ENCODE data around the gene SEC24D.
"Not testable (repeated sequence)": the region's sequence is repeated elsewhere in the genome, so short reads cannot be mapped to it uniquely, and the experiment has no call there.

The SEC24D gene

DNA sequence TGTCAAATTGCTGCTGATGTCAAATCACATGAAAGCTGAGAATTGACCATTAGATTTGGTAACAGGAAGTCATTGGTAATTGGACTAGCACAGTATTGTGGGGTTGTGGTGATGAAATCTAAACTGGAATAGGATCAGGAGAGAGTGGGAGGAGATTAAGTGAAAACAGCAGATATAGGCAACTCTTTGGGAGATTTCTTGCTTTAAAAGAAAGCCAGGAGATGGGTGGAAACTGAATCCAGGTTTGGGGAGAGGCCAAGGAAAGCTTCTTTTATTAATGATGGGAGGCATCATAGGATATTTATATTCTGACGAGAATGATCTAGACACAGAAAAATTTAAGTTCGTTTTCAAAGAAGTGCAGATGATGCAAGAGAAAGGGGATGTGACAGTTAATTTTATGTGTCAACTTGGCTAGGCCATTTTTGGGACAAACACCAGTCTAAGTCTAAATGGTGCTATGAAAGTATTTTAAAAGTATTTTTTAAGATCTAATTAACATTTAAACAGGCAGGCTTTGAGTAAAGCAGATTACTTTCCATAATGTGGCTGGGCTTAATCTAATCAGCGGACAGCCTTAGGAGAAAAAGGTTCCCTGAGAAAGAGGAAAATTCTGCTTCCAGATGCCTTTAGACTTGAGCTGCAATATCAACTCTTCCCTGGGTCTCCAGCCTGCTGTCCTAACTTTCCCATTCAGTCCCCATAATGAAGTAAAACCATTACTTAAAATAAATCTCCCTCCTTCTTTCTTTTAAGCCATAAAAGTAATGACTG, 24.7 kb downstream of the SEC24D start:
- H3K9ac ChIP-seq, result no peak overlapping the region
- no peak overlapping the region for H3K4me3 ChIP-seq
- H3K27me3 ChIP-seq, result no peaks in the 10 kb centered on the region
- TF ChIP-seq Cebpa-rat (IDR thresholded peaks at IDR 0.05), result no peak
- peaks cover 0 to 57% (median 0%) of the 10 kb centered on the region in 11 experiments; a peak in 7 of 22 replicates for H4K20me1 ChIP-seq
- H3K9me3 ChIP-seq (replicated peaks in 1 of 11), result no peaks in the 10 kb centered on the region
- peaks cover 0 to 13% (median 0%) of the 10 kb centered on the region in 10 experiments; a peak in 4 of 20 replicates for H3K4me1 ChIP-seq
- H3K36me3 ChIP-seq, result peaks cover 82 to 100% (median 98%) of the 10 kb centered on the region in 11 experiments
- H3K27ac ChIP-seq, result peak overlapping the region in 4 of 11 experiments; percentile 2 to 29 (median 9); a peak in 3 of 22 replicates
- H3K4me2 ChIP-seq, result peak overlapping the region in 1 of 11 experiments; percentile 29; a peak in 2 of 22 replicates

DNA sequence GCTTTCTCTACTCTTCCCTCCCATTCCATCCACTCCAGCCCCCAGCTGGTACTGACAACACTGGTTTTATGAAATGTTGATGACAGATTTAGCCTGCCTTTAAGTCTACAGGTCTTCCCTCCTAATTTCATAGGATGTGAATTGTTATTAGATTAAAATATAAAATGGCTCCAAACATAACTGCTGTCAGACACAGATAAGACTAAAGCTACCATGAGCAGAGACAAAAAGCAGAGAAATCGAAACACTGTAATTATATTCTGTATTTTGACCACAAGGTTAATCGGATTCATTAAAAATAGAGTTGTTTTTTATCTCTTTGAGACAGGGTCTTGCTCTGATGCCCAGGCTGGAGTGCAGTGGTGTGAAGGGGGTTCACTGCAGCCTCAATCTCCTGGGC, 28.3 kb downstream of the SEC24D start:
- no peak overlapping the region for H3K27ac ChIP-seq
- peaks cover 0 to 13% (median 0%) of the 10 kb centered on the region in 10 experiments; a peak in 4 of 20 replicates for H3K4me1 ChIP-seq
- peaks cover 0 to 51% (median 0%) of the 10 kb centered on the region in 11 experiments; a peak in 4 of 22 replicates for H4K20me1 ChIP-seq
- H3K4me2 ChIP-seq, result no peak overlapping the region
- no peak overlapping the region for H3K4me3 ChIP-seq
- H3K9me3 ChIP-seq (replicated peaks in 1 of 11), result no peaks in the 10 kb centered on the region
- no peak overlapping the region for H3K9ac ChIP-seq
- peaks cover 68 to 100% (median 96%) of the 10 kb centered on the region in 11 experiments for H3K36me3 ChIP-seq
- no peaks in the 10 kb centered on the region for H3K27me3 ChIP-seq
- no peak for TF ChIP-seq Cebpa-rat (IDR thresholded peaks at IDR 0.05)

DNA sequence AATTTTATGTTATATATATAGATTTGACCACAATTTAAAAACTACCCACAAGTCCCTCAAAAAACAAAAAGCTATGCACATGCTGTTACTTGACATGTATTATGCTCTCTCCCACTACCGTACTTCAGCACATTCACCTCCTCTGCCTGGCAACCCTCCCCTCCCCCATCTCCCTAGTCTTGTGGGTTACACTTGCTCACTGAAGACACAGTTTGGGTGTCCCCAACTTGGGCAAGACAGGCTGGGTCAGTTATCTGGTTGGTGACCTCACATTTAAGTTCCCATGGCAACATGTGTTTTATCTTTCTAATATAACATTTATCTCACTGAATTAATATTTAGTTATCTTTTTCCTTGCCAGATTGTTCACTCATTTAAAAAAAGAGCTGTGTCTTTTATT, 32.7 kb downstream of the SEC24D start:
- H3K9me3 ChIP-seq (replicated peaks in 1 of 11), result no peaks in the 10 kb centered on the region
- peaks cover 69 to 100% (median 81%) of the 10 kb centered on the region in 11 experiments for H3K36me3 ChIP-seq
- no peak for TF ChIP-seq Cebpa-rat (IDR thresholded peaks at IDR 0.05)
- H3K4me2 ChIP-seq, result no peak overlapping the region
- H3K9ac ChIP-seq, result no peak overlapping the region
- no peaks in the 10 kb centered on the region for H3K27me3 ChIP-seq
- peaks cover 0 to 55% (median 0%) of the 10 kb centered on the region in 11 experiments; a peak in 4 of 22 replicates for H4K20me1 ChIP-seq
- no peak overlapping the region for H3K27ac ChIP-seq
- no peak overlapping the region for H3K4me3 ChIP-seq
- H3K4me1 ChIP-seq, result no peaks in the 10 kb centered on the region

DNA sequence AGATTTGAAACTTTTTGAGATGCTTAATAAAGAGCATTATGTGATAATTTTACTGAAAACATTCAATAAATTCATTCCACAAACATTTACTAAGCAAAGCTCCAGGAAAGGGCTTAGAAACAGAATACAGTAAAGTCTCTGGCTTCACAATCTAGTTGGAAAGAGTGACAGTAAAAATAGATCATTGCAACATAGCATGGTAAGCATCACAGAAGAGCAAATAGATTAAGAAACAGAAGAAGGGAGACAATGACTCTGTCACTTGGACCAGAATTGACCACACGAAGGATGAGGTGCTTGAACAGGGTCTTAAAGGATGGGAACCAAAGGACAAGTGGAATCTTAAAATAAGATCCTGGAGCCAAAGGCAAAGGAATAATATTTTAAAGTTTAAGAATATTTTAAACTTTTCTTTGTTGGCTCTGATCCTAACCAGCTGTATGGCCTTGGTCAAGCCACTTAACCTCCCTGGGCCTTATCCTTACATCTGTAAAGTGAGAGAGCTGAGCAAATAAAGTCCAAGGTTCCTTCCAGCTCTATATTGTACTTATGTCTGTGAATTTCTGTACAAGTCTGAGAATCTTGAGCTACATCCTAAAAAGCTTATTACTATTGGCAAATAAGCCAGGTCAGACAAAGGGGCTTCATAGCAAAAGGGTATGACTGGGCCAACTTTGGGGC, 33.9 kb downstream of the SEC24D start:
- H3K4me1 ChIP-seq, result no peaks in the 10 kb centered on the region

DNA sequence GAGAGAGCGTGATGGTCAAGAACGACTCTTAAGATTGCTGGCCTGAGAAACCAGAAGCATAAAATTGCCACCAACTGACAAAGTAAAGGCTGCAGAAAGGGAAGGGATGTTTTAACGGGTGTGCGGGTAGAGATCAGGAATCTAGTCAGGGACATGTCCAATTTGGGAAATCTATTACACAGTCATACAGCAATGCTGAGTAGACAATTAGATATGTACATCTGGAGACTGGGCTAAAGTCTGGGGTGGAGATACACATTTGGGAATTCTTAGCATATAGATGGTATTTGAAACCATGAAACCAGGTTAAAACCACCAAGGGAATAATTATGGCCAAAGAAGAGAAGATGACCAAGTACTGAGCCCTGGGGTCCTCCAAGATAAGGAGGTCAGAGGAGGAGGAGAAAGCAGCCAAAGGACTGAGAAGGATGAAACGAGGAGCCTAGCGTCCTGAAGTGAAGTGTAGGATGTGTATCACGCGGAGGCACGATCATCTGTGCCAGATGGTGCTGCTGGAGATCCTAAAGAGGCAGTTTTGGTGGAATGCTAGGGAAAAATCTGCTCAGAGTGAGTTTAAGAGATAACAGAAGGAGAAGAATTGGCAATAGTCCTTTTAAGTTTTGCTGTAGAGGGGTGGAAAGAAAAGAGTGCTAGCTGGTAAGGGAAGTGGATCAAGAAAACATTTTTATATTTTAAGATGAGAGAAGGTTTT, 36.5 kb downstream of the SEC24D start:
- H3K27ac ChIP-seq, result no peak overlapping the region
- peaks cover 0 to 44% (median 0%) of the 10 kb centered on the region in 11 experiments; a peak in 4 of 22 replicates for H4K20me1 ChIP-seq
- H3K36me3 ChIP-seq, result peaks cover 64 to 99% (median 75%) of the 10 kb centered on the region in 11 experiments
- H3K9me3 ChIP-seq (replicated peaks in 1 of 11), result no peaks in the 10 kb centered on the region
- no peak for TF ChIP-seq Cebpa-rat (IDR thresholded peaks at IDR 0.05)
- H3K9ac ChIP-seq, result no peak overlapping the region
- no peak overlapping the region for H3K4me2 ChIP-seq
- H3K4me1 ChIP-seq, result no peaks in the 10 kb centered on the region
- no peaks in the 10 kb centered on the region for H3K27me3 ChIP-seq
- H3K4me3 ChIP-seq, result no peak overlapping the region

More for the DNA sequence above, 33.9 kb downstream of the SEC24D start:
- Histone ChIP-seq H4K20me1 (peaks cover 0 to 47% (median 0%) of the 10 kb centered on the region in 11 experiments; a peak in 4 of 22 replicates), H3K4me2 (no peak overlapping the region), H3K27me3 (no peaks in the 10 kb centered on the region), H3K9me3 (replicated peaks in 1 of 11) (no peaks in the 10 kb centered on the region), H3K9ac (no peak overlapping the region), H3K36me3 (peaks cover 65 to 99% (median 77%) of the 10 kb centered on the region in 11 experiments), H3K4me3 (no peak overlapping the region), H3K27ac (no peak overlapping the region; a peak in 1 of 22 replicates)
- no peak for TF ChIP-seq Cebpa-rat (IDR thresholded peaks at IDR 0.05)

DNA sequence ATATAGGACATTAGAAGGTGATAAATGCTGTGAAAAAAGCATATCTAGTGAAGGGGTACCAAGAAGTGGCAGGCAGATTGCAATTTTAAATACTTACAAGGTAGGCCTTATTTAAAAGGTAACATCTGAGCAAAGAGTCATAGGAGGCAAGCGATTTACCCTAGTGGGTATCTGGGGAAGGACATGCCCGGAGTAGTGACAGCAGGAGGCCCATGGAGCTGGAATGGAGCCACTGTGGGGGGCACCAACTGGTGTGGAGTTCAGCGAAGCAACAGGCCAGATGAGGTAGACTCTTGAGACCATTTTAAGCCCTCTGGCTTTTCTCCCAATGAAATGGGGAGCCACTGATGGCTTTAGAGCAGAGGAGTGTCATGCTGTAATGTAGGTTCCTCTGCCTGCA, 37.3 kb downstream of the SEC24D start:
- TF ChIP-seq Cebpa-rat (IDR thresholded peaks at IDR 0.05), result no peak

DNA sequence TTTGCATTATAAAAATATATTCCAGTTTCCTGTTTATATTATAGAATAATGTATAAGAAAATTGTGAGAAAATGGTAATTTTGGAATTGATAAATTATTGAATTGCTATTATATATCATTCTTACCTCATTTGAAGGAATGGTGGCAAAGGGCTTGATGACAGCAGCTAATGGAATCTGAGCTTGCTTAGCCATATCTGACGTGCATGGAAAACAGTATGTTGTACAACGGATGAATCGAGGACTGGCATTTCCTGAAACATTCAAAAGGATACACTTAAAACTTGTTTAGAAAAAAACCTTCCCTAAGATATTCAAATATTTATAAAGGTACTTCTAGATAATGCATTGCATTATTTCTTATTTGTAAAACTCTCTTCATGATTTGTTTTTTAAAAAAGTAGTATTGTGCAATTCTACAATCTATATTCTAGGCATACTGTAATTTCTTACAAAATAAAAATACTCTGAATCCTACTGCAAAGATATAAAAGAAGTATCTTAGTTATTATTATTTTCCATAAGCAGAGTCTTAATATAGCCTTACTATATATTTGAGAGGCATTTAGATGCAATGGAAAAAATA, 38.3 kb downstream of the SEC24D start:
- no peak overlapping the region for H3K4me2 ChIP-seq
- H3K27ac ChIP-seq, result no peak overlapping the region
- H3K9ac ChIP-seq, result no peak overlapping the region
- H3K4me1 ChIP-seq, result no peaks in the 10 kb centered on the region
- no peaks in the 10 kb centered on the region for H3K27me3 ChIP-seq
- H3K9me3 ChIP-seq (replicated peaks in 1 of 11), result peaks cover 0 to 4% (median 0%) of the 10 kb centered on the region in 11 experiments; a peak in 4 of 22 replicates
- peaks cover 0 to 44% (median 0%) of the 10 kb centered on the region in 11 experiments; a peak in 4 of 22 replicates for H4K20me1 ChIP-seq
- no peak overlapping the region for H3K4me3 ChIP-seq
- no peak for TF ChIP-seq Cebpa-rat (IDR thresholded peaks at IDR 0.05)
- peaks cover 61 to 99% (median 71%) of the 10 kb centered on the region in 11 experiments for H3K36me3 ChIP-seq

More for the DNA sequence above, 37.3 kb downstream of the SEC24D start:
- Histone ChIP-seq H3K4me1 (no peaks in the 10 kb centered on the region), H3K27me3 (no peaks in the 10 kb centered on the region), H3K4me3 (no peak overlapping the region), H3K27ac (no peak overlapping the region), H3K4me2 (no peak overlapping the region), H3K36me3 (peaks cover 66 to 99% (median 72%) of the 10 kb centered on the region in 11 experiments), H3K9me3 (replicated peaks in 1 of 11) (peaks cover 0 to under 1% (median 0%) of the 10 kb centered on the region in 11 experiments; a peak in 1 of 22 replicates), H3K9ac (no peak overlapping the region), H4K20me1 (peaks cover 0 to 44% (median 0%) of the 10 kb centered on the region in 11 experiments; a peak in 4 of 22 replicates)

DNA sequence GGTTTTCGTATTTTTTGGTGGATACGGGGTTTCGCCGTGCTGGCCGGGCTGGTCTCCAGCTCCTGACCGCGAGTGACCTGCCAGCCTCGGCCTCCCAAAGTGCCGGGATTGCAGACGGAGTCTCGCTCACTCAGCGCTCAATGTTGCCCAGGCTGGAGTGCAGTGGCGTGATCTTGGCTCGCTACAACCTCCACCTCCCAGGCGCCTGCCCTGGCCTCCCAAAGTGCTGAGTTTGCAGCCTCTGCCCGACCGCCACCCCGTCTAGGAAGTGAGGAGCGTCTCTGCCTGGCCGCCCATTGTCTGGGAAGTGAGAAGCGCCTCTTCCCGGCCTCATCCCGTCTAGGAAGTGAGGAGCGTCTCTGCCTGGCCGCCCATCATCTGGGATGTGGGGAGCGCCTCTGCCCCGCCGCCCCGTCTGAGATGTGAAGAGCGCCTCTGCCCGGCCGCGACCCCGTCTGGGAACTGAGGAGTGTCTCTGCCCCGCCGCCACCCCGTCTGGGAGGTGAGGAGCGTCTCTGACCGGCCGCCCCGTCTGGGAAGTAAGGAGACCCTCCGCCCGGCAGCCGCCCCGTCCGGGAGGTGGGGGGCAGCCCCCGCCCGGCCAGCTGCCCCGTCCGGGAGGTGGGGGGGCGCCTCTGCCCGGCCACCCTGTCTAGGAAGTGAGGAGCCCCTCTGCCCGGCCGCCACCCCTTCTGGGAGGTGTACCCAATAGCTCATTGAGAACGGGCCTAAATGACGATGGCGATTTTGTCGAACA, 44.1 kb downstream of the SEC24D start:
- H3K27me3 ChIP-seq; H3K4me3 ChIP-seq; H3K27ac ChIP-seq; H3K4me1 ChIP-seq; H3K9ac ChIP-seq; H3K4me2 ChIP-seq; H3K9me3 ChIP-seq (replicated peaks in 1 of 11): not testable (repeated sequence)
- peaks cover 19 to 97% (median 50%) of the 10 kb centered on the region in 11 experiments for H3K36me3 ChIP-seq
- H4K20me1 ChIP-seq, result peaks cover 0 to 13% (median 0%) of the 10 kb centered on the region in 11 experiments; a peak in 4 of 22 replicates
